NT2/D1 (cell line): ENCODE data around the gene TXNRD1.

Source experiments
- DNase-seq: peaks from one replicate; pipeline ENCODE4 v3.0.0-alpha.2; 2011; ENCODE audit warnings: low read depth, low spot score
- H3K27me3 ChIP-seq: 2 replicates; pipeline ENCODE4 v1.6.0; 2011; ENCODE audit warnings: mild to moderate bottlenecking; ENCODE audit not compliant: insufficient read length, insufficient read depth
- H3K36me3 ChIP-seq: 2 replicates; pipeline ENCODE4 v1.6.1; 2011; ENCODE audit warnings: mild to moderate bottlenecking, low read length, mixed read lengths; ENCODE audit not compliant: insufficient read depth, insufficient read length
- H3K4me1 ChIP-seq: 2 replicates; pipeline ENCODE4 v1.5.1; 2011; ENCODE audit not compliant: insufficient read depth, insufficient read length
- H3K4me3 ChIP-seq: 2 replicates; pipeline ENCODE4 v1.5.1; 2011; ENCODE audit warnings: low read depth; ENCODE audit not compliant: insufficient read length
- H3K9ac ChIP-seq: 2 replicates; pipeline ENCODE4 v1.6.0; 2011; ENCODE audit warnings: low read depth; ENCODE audit not compliant: insufficient read length
- H3K9me3 ChIP-seq: 2 replicates; pipeline ENCODE4 v1.5.1; 2011; ENCODE audit warnings: mild to moderate bottlenecking, low read length; ENCODE audit not compliant: insufficient read depth
- SUZ12 ChIP-seq: IDR thresholded peaks from 2 replicates; pipeline ENCODE4 v1.6.1; 2011; ENCODE audit not compliant: insufficient read length, insufficient read depth; ENCODE audit errors: extremely low read depth
- YY1 ChIP-seq: IDR thresholded peaks from 2 replicates; pipeline ENCODE4 v1.6.1; 2011; ENCODE audit not compliant: insufficient read length, insufficient read depth
- ZNF274 ChIP-seq: IDR thresholded peaks from 2 replicates; pipeline ENCODE4 v1.6.1; 2011; ENCODE audit warnings: mild to moderate bottlenecking, low read depth, low read length

TXNRD1 gene

DNA sequence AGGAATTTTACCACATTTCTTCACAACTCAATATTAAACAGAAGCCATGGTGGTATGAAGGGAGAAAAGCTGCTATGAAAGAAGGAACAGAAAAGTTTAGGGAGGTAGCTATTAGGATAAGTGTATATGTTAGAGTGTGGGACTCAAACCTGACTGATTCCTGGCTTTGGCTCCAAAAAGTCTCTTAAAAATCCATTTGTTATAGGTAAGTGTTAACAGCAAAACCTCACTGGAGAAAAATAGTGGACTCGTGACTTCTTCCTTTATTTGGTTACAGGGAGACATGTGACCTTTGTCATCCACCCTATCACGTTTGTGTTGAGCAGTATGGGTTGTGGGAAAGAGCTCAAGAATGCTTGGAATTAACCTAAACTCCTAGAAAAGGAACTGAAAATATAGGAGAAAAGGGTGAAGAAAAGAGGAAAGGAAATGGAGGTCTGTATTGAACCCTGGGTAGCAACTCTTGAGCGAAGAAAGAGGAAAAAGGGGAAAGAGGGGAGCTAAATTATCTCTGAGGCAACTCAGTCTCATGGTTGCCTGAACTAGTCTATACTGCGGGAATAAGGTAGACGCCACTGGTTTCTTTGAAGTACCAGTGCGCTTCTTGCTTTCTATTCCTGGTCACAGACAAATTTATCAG is 84.4 kb downstream of the TXNRD1 start:
- Histone ChIP-seq H3K27me3 (no peaks in the 10 kb centered on the region), H3K9me3 (no peaks in the 10 kb centered on the region), H3K4me3 (no peak overlapping the region), H3K36me3 (peaks cover 63% of the 10 kb centered on the region), H3K9ac (no peak overlapping the region), H3K4me1 (peaks cover 3% of the 10 kb centered on the region)
- no peak for TF ChIP-seq SUZ12
- TF ChIP-seq ZNF274 = no peak
- no peak for TF ChIP-seq YY1
- no peak for DNase-seq

DNA sequence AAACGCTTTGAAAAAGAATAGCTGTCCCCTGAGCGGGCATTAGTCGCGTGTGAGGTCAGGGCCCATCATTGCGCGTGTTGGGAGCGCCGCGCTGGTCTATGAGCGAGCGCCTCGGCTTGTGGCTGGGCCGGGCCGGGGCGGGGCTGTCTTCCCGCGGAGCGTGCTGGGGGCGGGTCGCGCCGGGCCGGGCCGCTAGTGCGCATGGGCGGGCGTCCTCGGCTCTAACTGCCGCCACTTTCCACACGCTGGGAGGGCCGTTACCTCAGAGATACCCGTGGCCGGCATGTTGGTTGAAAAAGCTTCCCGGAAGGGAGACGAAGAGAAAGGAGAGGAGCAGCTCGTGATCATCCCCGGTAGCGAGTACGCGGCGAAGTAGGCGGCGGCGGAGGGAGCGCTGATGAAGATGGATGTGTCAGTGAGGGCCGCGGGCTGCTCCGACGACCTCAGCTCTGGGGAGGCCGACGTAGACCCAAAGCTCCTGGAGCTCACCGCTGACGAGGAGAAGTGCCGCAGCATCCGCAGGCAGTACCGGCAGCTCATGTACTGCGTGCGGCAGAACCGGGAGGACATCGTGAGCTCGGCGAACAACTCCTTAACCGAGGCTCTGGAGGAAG is 88.1 kb downstream of the TXNRD1 start, which contains the start of gene EID3:
EID3 (plus strand) TSS at position 202 of the 614 bp plus-strand sequence; CDS start at position 398, 196 bp downstream.
- Histone ChIP-seq H3K4me3 (no peak within 1 kb of the TSS), H3K27me3 (no peaks in the 10 kb centered on the region), H3K4me1 (peaks cover 3% of the 10 kb centered on the region), H3K36me3 (peaks cover 42% of the 10 kb centered on the region), H3K9ac (no peak within 1 kb of the TSS), H3K9me3 (no peaks in the 10 kb centered on the region)
- no peak for TF ChIP-seq ZNF274
- no peak for TF ChIP-seq SUZ12
- no peak for TF ChIP-seq YY1
- DNase-seq = no peak

DNA sequence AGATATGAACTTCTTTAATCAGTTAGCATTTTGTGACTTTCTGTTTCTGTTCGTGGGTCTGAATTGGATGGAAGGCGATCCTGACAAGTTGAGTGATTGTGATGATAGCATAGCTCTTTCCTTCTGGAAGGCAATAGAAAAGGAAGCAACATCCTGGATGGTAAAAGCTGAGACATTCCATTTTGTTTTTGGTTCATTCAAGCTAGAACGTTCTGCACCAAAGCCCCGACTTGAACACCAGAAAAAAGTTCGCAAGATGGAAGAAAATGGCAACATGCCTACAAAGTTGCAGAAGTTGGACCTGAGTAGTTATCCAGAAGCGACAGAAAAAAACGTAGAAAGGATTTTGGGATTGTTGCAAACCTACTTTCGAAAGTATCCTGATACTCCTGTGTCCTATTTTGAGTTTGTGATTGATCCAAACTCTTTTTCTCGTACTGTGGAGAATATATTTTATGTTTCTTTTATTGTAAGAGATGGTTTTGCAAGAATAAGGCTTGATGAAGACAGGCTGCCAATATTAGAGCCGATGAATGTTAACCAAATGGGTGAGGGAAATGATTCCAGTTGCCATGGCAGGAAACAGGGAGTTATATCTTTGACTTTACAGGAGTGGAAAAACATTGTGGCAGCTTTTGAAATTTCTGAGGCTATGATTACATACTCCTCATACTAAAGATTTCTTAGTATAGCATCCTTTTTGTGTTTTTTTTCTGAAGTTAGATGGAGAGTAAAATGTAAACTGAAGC is 88.9 kb downstream of the TXNRD1 start:
- no peaks in the 10 kb centered on the region for H3K27me3 ChIP-seq
- no peak overlapping the region for H3K4me3 ChIP-seq
- no peak for TF ChIP-seq SUZ12
- H3K36me3 ChIP-seq = peaks cover 37% of the 10 kb centered on the region
- no peaks in the 10 kb centered on the region for H3K9me3 ChIP-seq
- DNase-seq = no peak
- no peak overlapping the region for H3K9ac ChIP-seq
- H3K4me1 ChIP-seq = peaks cover 3% of the 10 kb centered on the region

DNA sequence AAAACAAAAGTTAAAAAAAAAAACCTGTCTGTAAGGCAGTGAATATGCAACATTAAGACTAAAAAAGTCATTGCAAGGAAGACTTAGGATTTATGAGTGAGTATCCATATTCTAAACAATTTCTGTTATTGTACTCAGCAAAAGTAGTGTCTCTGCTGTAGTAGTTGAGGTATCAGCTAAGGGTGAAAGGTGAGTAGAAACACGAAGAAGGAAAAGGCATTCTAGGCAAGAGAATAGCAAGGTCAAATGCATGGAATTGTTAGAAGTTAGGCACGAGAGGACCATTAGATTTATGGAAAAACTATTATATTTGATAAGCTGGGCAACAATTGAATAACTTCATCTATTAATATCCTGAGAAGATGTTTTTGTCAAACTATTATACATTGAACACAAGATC is 89.8 kb downstream of the TXNRD1 start:
- Histone ChIP-seq H3K9me3 (no peaks in the 10 kb centered on the region), H3K4me3 (no peak overlapping the region), H3K27me3 (no peaks in the 10 kb centered on the region), H3K36me3 (peaks cover 37% of the 10 kb centered on the region), H3K4me1 (peaks cover 3% of the 10 kb centered on the region), H3K9ac (no peak overlapping the region)
- TF ChIP-seq SUZ12 = no peak
- no peak for TF ChIP-seq YY1
- no peak for TF ChIP-seq ZNF274
- DNase-seq = no peak

DNA sequence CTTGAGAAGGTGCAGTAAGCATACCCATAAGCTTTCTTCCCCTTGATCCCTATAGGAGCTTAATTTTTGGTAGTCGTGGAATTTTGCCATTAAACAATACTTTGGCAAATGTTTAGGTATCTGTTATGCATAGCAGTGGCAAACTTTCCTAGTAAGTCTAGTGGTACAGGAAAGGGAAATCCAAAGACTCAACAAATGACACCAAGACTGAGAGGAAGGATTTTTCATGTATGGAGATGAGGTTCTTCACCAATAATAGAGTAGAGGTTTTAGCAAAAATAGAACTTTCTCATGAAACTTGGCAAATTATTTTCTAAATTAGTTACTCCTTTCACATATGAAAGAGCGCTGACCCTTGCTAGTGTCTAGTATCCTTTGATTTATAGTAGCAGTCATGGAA is 90.8 kb downstream of the TXNRD1 start:
- no peak overlapping the region for H3K4me3 ChIP-seq
- DNase-seq = no peak
- no peaks in the 10 kb centered on the region for H3K9me3 ChIP-seq
- no peaks in the 10 kb centered on the region for H3K27me3 ChIP-seq
- TF ChIP-seq ZNF274 = no peak
- no peak for TF ChIP-seq SUZ12
- no peak for TF ChIP-seq YY1
- H3K9ac ChIP-seq = no peak overlapping the region
- peaks cover 43% of the 10 kb centered on the region for H3K36me3 ChIP-seq
- peaks cover 3% of the 10 kb centered on the region for H3K4me1 ChIP-seq

DNA sequence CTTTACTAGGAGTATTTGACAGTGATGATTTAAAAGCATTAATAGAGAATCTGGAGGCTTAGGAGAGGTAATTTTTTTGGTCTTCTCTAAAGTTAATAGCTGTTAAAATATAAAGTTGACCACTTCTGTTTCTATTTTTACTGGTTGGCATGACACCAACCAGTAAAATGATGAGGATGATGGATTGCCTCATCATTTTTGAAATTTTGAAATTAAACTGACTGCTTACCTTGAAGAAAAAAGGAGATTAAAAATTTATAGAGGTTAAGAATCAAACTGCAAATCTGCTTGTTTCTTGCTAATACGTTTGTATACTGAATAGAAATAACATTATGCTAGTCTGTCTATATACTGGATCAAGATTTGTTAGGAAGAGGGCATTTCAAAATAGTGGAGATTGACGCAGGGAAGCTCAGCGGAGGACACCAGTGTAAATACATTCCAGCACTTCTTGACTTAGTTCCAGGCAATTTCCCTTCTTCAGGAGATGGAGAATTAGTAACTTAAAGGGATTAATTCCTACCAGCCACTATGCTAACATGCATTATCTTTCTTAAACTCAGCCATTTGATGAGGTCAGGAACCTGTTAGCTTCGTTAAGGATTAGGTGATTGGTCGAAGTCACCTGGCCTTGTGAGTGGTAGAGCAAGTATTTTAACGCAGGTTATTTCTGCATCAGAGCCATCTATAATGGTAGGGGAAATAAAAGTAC is 91.5 kb downstream of the TXNRD1 start:
- TF ChIP-seq ZNF274 = no peak
- no peak overlapping the region for H3K9ac ChIP-seq
- peaks cover 3% of the 10 kb centered on the region for H3K4me1 ChIP-seq
- peaks cover 50% of the 10 kb centered on the region for H3K36me3 ChIP-seq
- DNase-seq = no peak
- no peaks in the 10 kb centered on the region for H3K27me3 ChIP-seq
- H3K9me3 ChIP-seq = no peaks in the 10 kb centered on the region
- H3K4me3 ChIP-seq = no peak overlapping the region

DNA sequence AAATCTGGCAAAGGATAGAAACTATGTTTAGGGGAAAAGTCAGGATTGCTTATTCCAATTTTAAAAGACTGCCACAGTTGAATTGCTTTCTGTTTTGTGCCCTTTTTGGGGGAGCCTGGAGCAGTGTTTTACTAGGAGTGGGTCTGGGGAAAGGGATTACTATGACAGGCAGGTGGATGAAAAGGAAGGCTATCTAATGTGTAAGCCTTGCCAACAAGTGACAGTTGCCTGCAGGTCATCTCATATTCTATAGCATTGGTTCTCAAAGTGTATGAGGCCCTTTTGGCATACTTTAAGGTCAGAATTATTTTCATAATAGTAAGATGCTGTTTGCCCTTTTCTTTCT is 92.0 kb downstream of the TXNRD1 start:
- H3K9ac ChIP-seq = no peak overlapping the region
- H3K36me3 ChIP-seq = peaks cover 55% of the 10 kb centered on the region
- TF ChIP-seq SUZ12 (no peak), ZNF274 (no peak), YY1 (no peak)
- no peak overlapping the region for H3K4me3 ChIP-seq
- no peaks in the 10 kb centered on the region for H3K9me3 ChIP-seq
- H3K4me1 ChIP-seq = peaks cover 3% of the 10 kb centered on the region
- DNase-seq = no peak
- H3K27me3 ChIP-seq = no peaks in the 10 kb centered on the region
